DMS 273 (cell line): ENCODE results near the gene DNAJC5.
A peak's percentile ranks its signal among the peaks of the same experiment; 100 is the strongest.
"Not testable (repeated sequence)": the region's sequence is repeated elsewhere in the genome, so short reads cannot be mapped to it uniquely, and the experiment has no call there.

Experiments
- DNase-seq: peaks from one replicate; lab custom pipeline; 2025; ENCODE audit not compliant: unreplicated experiment; lab: John Stamatoyannopoulos, UW

The DNAJC5 gene

GRCh38 chr20:63861365-63861934, 33.5 kb upstream of the DNAJC5 start, which contains the start of gene ABHD16B:
ABHD16B (plus strand) TSS chr20:63861498; CDS start chr20:63861541, 43 bp downstream.
- DNase-seq, result no peak

- DNase-seq, result no peak
Observed at GRCh38 chr20:63861981-63862901, 32.7 kb upstream of the DNAJC5 start.

GRCh38 chr20:63863021-63863797, 31.7 kb upstream of the DNAJC5 start:
- DNase-seq, result no peak

GRCh38 chr20:63863798-63864544, 31.0 kb upstream of the DNAJC5 start:
- peak; percentile 91 for DNase-seq

GRCh38 chr20:63864545-63864977, 30.4 kb upstream of the DNAJC5 start:
- DNase-seq, result no peak

GRCh38 chr20:63864978-63865640, 29.8 kb upstream of the DNAJC5 start, which contains the start of gene TPD52L2:
TPD52L2 (plus strand) TSS chr20:63865270; CDS start chr20:63865366, 96 bp downstream.
- DNase-seq, result peak; percentile 99

GRCh38 chr20:63867042-63867441, 27.9 kb upstream of the DNAJC5 start:
- not testable (repeated sequence) for DNase-seq

- DNase-seq, result no peak
Observed at GRCh38 chr20:63868264-63868663, 26.7 kb upstream of the DNAJC5 start.

- no peak for DNase-seq
Observed at GRCh38 chr20:63873477-63873971, 21.4 kb upstream of the DNAJC5 start.

GRCh38 chr20:63874241-63874640, 20.7 kb upstream of the DNAJC5 start:
- not testable (repeated sequence) for DNase-seq

- DNase-seq, result peak; percentile 73
Observed at GRCh38 chr20:63876489-63877036, 18.4 kb upstream of the DNAJC5 start.

GRCh38 chr20:63877755-63878470, 17.0 kb upstream of the DNAJC5 start:
- DNase-seq, result no peak

- DNase-seq, result peak; percentile 76
Observed at GRCh38 chr20:63878899-63879663, 15.8 kb upstream of the DNAJC5 start.

- not testable (repeated sequence) for DNase-seq
Observed at GRCh38 chr20:63880901-63881300, 14.0 kb upstream of the DNAJC5 start.

GRCh38 chr20:63881451-63882226, 13.3 kb upstream of the DNAJC5 start:
- no peak for DNase-seq

- no peak for DNase-seq
Observed at GRCh38 chr20:63882257-63883200, 12.4 kb upstream of the DNAJC5 start.
